Islet precursor cell (in vitro differentiated cells): ENCODE measurements around the gene PRKAR2B.
"Not testable (repeated sequence)": the region's sequence is repeated elsewhere in the genome, so short reads cannot be mapped to it uniquely, and the experiment has no call there.

Experiments
- DNase-seq: peaks from one replicate; pipeline ENCODE4 v3.0.0-alpha.2; 2018

Gene PRKAR2B

GRCh38 chr7:107125475-107125874, 81.0 kb downstream of the PRKAR2B start:
- no peak for DNase-seq

DNA sequence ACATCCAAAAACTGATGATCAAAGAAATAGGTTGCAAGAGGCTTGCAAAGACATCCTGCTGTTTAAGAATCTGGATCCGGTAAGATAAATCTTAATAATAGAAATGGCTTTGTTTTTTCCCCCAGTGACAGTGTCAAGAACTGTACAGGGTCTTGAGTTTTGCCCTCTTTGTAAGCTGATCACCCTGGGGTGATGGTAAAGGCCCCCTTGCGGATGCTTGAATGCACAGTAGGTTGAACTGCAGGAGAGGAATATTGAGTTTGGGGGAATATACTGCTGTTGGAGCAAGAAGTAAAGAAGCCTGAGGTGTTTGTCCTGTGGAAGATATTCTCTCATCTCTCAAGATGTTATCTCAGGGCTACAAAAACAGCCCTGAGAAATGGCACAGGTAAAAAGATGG, 83.7 kb downstream of the PRKAR2B start:
- DNase-seq = no peak

- DNase-seq = no peak
Measured at GRCh38 chr7:107128748-107129147, 84.2 kb downstream of the PRKAR2B start.

DNA sequence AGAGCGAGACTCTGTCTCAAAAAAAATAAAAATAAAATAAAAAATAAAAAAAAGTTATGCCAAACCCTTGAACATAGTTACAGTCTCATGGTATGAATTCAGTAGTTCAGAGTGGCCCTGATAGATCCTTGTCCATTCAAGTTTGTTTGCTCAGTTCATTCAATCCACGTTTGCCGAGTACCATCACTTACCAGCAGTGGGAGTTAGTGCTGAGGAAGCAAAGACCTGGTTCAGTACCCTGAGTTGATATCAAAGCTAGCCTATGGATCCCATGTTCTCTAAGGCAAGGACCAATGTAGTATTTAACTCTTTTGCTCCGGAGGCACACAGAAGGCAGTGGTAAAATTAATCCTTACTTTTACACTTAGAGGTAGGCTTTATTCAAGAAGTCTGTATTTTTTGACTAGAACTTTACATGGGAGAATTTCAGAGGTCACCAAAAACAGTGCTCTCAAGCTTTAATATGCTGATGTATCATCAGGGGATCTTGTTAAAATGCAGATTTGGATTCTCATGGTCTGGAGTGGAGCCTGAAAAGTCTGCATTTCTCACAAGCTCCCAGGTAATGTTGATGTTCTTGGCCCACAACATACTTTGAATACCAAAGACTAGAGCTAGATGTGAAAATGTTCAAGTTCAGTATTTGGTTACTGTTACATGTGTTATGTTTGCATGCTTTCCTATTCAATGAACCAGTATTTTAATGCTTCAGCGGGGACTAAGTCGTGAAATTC, 86.1 kb downstream of the PRKAR2B start:
- no peak for DNase-seq

GRCh38 chr7:107133396-107133795, 88.9 kb downstream of the PRKAR2B start:
- no peak for DNase-seq

DNA sequence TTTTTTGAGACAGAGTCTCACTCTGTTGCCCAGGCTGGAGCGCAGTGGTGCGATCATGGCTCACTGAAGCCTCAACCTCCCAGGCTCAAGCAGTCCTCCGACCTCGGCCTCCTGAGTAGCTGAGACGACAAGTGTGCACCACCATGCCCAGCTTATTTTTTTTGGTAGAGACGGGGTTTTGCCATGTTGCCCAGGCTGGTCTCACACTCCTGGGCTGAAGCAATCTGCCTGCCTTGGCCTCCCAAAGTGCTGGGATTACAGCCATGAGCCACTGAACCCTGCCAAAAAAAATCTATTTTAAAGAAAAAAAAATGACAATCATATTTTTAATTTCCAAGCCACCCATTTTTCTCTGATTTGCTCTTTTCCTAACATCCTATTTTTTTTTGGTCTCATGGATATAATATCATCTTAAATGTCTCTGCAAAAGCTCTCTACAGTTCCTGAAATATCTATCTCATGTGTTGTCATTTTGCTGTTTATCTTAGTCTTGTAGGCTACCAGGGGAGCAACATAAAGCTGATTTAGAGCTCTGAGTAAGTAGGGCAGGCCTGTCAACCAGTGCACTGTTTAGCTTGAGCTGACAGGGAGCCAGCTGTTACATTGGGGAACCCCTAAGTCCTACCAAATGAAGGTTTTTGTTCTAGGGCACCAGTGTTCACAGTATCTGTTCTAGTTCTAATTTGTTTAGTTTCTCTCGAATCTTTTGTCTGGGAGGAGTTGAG, 94.4 kb downstream of the PRKAR2B start:
- no peak for DNase-seq

DNA sequence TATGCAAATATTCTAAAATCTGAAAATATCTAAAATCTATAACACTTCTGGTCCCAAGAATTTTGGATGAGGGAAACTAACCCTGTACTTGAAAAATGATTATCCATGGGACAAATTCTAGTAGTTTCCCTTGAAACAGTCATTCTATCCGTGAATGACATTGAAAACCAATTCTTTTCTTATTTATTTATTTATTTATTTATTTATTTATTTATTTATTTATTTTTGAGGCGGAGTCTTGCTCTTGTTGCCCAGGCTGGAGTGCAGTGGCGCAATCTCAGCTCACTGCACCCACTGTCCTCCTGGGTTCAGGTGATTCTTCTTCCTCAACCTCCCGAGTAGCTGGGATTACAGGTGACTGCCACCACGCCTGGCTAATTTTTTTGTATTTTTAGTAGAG, 99.4 kb downstream of the PRKAR2B start:
- DNase-seq = not testable (repeated sequence)

GRCh38 chr7:107145067-107145838, 100.7 kb downstream of the PRKAR2B start:
- no peak for DNase-seq

GRCh38 chr7:107147464-107148393, 103.2 kb downstream of the PRKAR2B start:
- no peak for DNase-seq

- DNase-seq = no peak
Measured at GRCh38 chr7:107148721-107149120, 104.2 kb downstream of the PRKAR2B start.

DNA sequence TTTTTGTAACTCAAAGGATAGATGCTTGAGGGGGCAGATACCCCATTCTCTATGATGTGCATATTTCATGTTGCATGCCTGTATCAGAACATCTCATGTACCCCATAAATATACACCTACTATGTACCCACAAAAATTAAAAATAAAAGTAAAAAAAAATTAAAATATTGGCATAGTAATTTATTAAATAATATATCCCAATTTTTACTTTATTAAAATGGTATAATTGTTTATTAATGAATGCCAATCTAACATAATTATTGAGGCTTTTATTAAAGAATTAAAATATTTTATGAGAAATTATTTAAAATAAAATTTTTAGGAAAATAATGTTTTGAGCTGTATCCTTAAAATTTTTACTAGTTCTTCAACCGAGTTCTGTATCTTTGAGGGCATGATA, 105.4 kb downstream of the PRKAR2B start:
- no peak for DNase-seq

- DNase-seq = no peak
Measured at GRCh38 chr7:107150375-107151073, 106.0 kb downstream of the PRKAR2B start.

GRCh38 chr7:107151538-107151937, 107.0 kb downstream of the PRKAR2B start:
- no peak for DNase-seq

GRCh38 chr7:107152011-107152410, 107.5 kb downstream of the PRKAR2B start:
- no peak for DNase-seq

DNA sequence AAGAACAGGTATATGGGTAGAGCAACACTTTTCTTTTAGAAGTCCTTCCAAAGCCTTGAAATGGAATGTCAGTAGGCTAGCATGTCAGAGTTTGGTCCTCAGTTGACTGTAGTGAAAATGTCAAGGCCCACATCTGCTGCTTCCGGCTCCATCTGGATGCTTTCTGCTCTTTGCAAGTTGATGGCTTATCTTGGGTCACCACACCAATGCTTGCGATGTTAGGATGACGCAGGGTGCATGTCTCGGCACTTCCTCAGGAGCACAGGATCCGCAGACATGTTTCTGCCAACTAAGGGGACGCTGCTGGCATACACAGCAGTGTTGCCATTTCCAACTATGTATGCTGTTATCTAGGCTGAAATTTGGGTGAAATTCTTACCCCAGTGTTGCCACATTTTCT, 110.3 kb downstream of the PRKAR2B start:
- no peak for DNase-seq

- not testable (repeated sequence) for DNase-seq
Measured at GRCh38 chr7:107155726-107156125, 111.2 kb downstream of the PRKAR2B start.

GRCh38 chr7:107157091-107157490, 112.6 kb downstream of the PRKAR2B start:
- no peak for DNase-seq

DNA sequence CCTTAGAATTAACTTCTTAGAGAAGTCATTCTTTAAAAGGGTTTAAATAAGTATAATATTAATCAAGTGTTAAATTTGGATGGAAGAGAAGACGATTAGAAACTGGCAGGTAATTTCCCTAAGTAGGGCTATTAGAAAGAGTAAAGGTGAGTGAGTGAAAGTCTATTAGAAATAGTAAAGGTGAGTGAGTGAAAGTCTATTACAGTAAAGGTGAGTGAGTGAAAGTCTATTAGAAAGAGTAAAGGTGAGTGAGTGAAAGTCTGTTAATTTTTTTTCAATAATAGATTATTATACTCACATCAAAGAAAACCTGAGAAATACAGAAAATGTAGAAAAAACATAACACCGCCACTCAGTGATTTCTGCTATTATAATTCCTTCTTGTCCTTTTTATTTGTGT, 113.5 kb downstream of the PRKAR2B start:
- no peak for DNase-seq

DNA sequence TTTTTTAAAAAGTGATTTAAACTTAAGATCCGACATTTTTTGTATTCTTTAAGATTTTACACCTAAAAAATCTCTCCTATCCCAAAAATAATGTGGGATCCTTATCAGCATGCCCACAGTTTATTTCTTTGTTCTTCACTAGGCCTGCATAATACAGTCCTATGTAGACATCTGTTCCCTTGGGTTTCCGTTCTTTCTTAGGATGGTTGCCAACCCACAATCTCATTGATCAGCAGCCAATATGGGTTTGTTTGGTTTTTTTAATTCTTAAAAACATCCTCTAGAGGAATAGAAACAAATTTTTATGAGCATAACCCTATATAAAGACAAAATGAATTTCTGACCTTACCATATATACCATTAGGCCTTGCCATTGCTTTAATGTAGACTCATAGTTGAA, 115.9 kb downstream of the PRKAR2B start:
- no peak for DNase-seq

GRCh38 chr7:107161415-107161814, 116.9 kb downstream of the PRKAR2B start:
- no peak for DNase-seq

DNA sequence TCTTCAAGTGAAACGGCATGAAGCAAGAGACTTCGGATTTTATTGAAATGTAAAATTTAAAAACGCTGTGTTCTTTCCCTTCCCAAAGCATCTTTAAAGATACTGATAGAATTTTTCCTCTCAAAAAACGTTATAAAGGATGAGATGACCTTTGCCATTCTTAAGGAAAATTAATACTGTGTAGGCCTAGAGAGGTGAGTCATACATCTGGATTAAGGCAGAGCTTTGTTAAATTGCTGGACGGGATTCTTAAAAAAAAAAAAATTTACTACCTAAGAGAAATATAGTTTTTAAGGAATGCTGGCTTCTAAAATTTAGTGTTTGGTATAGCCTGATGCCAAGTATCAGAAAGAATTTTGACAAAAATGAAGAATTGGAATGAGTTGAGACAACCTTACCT, 118.0 kb downstream of the PRKAR2B start:
- no peak for DNase-seq

- DNase-seq = no peak
Measured at GRCh38 chr7:107164092-107164491, 119.6 kb downstream of the PRKAR2B start.
